Measurements from ENCODE around the gene ZBED4. TPM values are rescaled to one million over a fixed set of nuclear protein-coding genes. Genes with fewer than 3 reads are reported as not detected.

ZBED4 gene
- total and polyA plus RNA-seq, 4 experiments from 2014 or later = 6.7 to 18.6 (median 13.9) TPM

GRCh38 chr22:49827271-49827852, 26.3 kb upstream of the ZBED4 start:
- Histone ChIP-seq H3K36me3 (ENCODE audit: insufficient read depth, low read length) (peaks cover 27% of the 10 kb centered on the region), H3K9me3 (ENCODE audit: control insufficient read depth in 1 of 2, low read length in 2 of 2) (no peaks in the 10 kb centered on the region), H3K27ac (ENCODE audit: low read depth, low read length) (peak overlapping the region; percentile 72), H3K27me3 (ENCODE audit: insufficient read depth, low read length) (no peaks in the 10 kb centered on the region), H3K4me1 (ENCODE audit: insufficient read depth, low read length) (peaks cover 62% of the 10 kb centered on the region), H3K4me3 (ENCODE audit: low read length in 2 of 2) (peak overlapping the region in 1 of 2 donors; percentile 71)
- Mint-ChIP-seq H3K9me3 (peaks cover 0 to 1% (median 0%) of the 10 kb centered on the region in 8 donors), H3K4me1 (peaks cover 28 to 68% (median 52%) of the 10 kb centered on the region in 4 donors), H3K36me3 (peaks cover 16 to 37% of the 10 kb centered on the region in 2 donors), H3K27ac (no peak overlapping the region), H3K4me3 (peak overlapping the region in 5 of 8 donors; percentile 24 to 74 (median 43)), H3K27me3 (no peaks in the 10 kb centered on the region)
- ChIA-PET CTCF (ENCODE audit: partially characterized antibody) (no interaction called here), POLR2A (ENCODE audit: partially characterized antibody) (interaction anchor here (1.2 to 3.1 kb wide), 5 partner anchors 11 to 90 kb away, joined by 3 to 27 read pairs (median 5); no protein-coding TSS in a partner anchor)
- intact Hi-C loops (cut with micrococcal nuclease) = loop anchor here (2.0 to 10.0 kb wide), 3 partner anchors 40 to 187 kb away; partner anchors contain the start of genes ALG12, CRELD2 and IL17REL
- peak in 1 of 5 donors; percentile 32 for DNase-seq

- Mint-ChIP-seq H3K36me3 (peaks cover 11 to 31% of the 10 kb centered on the region in 2 donors), H3K9me3 (peaks cover 0 to 1% (median 0%) of the 10 kb centered on the region in 8 donors), H3K4me3 (peak within 1 kb of the TSS; percentile 91 to 98 (median 94)), H3K27me3 (no peaks in the 10 kb centered on the region), H3K4me1 (peaks cover 25 to 68% (median 53%) of the 10 kb centered on the region in 4 donors), H3K27ac (peak within 1 kb of the TSS; percentile 79 to 99 (median 96))
- peaks cover 21% of the 10 kb centered on the region for H3K36me3 ChIP-seq (ENCODE audit: insufficient read depth, low read length)
- CTCF ChIA-PET (ENCODE audit: partially characterized antibody) = no interaction called here
- no peaks in the 10 kb centered on the region for H3K9me3 ChIP-seq (ENCODE audit: control insufficient read depth in 1 of 2, low read length in 2 of 2)
- no peaks in the 10 kb centered on the region for H3K27me3 ChIP-seq (ENCODE audit: insufficient read depth, low read length)
- intact Hi-C loops (cut with micrococcal nuclease) = loop anchor here (2.0 to 10.0 kb wide), 3 partner anchors 41 to 187 kb away; partner anchors contain the start of genes ALG12, CRELD2 and IL17REL
- H3K27ac ChIP-seq (ENCODE audit: low read depth, low read length) = peak within 1 kb of the TSS; percentile 78
- peak within 1 kb of the TSS; percentile 52 to 71 for H3K4me3 ChIP-seq (ENCODE audit: low read length in 2 of 2)
- POLR2A ChIA-PET (ENCODE audit: partially characterized antibody) = interaction anchor here (1.1 to 3.1 kb wide), 6 partner anchors 10 to 108 kb away, joined by 3 to 27 read pairs (median 16); no protein-coding TSS in a partner anchor
- DNase-seq = peak in 4 of 5 donors; percentile 52 to 62 (median 58)
- peaks cover 56% of the 10 kb centered on the region for H3K4me1 ChIP-seq (ENCODE audit: insufficient read depth, low read length)
Observed at GRCh38 chr22:49827853-49828598, 25.6 kb upstream of the ZBED4 start, which contains the start of gene BRD1. TSS of gene BRD1 (minus strand) at chr22:49827873. CDS start at chr22:49824317, 3,556 bp downstream.

GRCh38 chr22:49828599-49828965, 25.1 kb upstream of the ZBED4 start:
- Histone ChIP-seq H3K27me3 (ENCODE audit: insufficient read depth, low read length) (no peaks in the 10 kb centered on the region), H3K4me3 (ENCODE audit: low read length in 2 of 2) (no peak overlapping the region), H3K4me1 (ENCODE audit: insufficient read depth, low read length) (peaks cover 50% of the 10 kb centered on the region), H3K27ac (ENCODE audit: low read depth, low read length) (peak overlapping the region; percentile 78), H3K9me3 (ENCODE audit: control insufficient read depth in 1 of 2, low read length in 2 of 2) (no peaks in the 10 kb centered on the region), H3K36me3 (ENCODE audit: insufficient read depth, low read length) (peaks cover 15% of the 10 kb centered on the region)
- Mint-ChIP-seq H3K9me3 (peaks cover 0 to 1% (median 0%) of the 10 kb centered on the region in 8 donors), H3K27ac (peak overlapping the region; percentile 57 to 98 (median 95)), H3K36me3 (peaks cover 8 to 28% of the 10 kb centered on the region in 2 donors), H3K4me3 (peak overlapping the region; percentile 11 to 83 (median 75)), H3K27me3 (no peaks in the 10 kb centered on the region), H3K4me1 (peaks cover 24 to 62% (median 49%) of the 10 kb centered on the region in 4 donors)
- DNase-seq = no peak
- intact Hi-C loops (cut with micrococcal nuclease) = loop anchor here (5.0 to 10.0 kb wide), 2 partner anchors 41 to 186 kb away; partner anchors contain the start of gene IL17REL
- ChIA-PET CTCF (ENCODE audit: partially characterized antibody) (interaction anchor here (1.1 kb wide), 1 partner anchor 24 kb away, joined by 3 read pairs; no protein-coding TSS in a partner anchor), POLR2A (ENCODE audit: partially characterized antibody) (interaction anchor here (1.1 to 2.4 kb wide), 3 partner anchors 11 to 108 kb away, joined by 3 to 26 read pairs (median 14); no protein-coding TSS in a partner anchor)

GRCh38 chr22:49829044-49829853, 24.4 kb upstream of the ZBED4 start:
- no peaks in the 10 kb centered on the region for H3K27me3 ChIP-seq (ENCODE audit: insufficient read depth, low read length)
- no peaks in the 10 kb centered on the region for H3K27me3 Mint-ChIP-seq
- peaks cover 8% of the 10 kb centered on the region for H3K36me3 ChIP-seq (ENCODE audit: insufficient read depth, low read length)
- H3K4me1 Mint-ChIP-seq = peaks cover 17 to 59% (median 43%) of the 10 kb centered on the region in 4 donors
- no peak overlapping the region for H3K4me3 ChIP-seq (ENCODE audit: low read length in 2 of 2)
- H3K4me3 Mint-ChIP-seq = peak overlapping the region; percentile 66 to 84 (median 80)
- H3K9me3 Mint-ChIP-seq = peaks cover 0 to 1% (median 0%) of the 10 kb centered on the region in 8 donors
- H3K27ac Mint-ChIP-seq = peak overlapping the region; percentile 85 to 98 (median 96)
- H3K4me1 ChIP-seq (ENCODE audit: insufficient read depth, low read length) = peaks cover 43% of the 10 kb centered on the region
- H3K36me3 Mint-ChIP-seq = peaks cover 2 to 21% of the 10 kb centered on the region in 2 donors
- no peaks in the 10 kb centered on the region for H3K9me3 ChIP-seq (ENCODE audit: control insufficient read depth in 1 of 2, low read length in 2 of 2)
- peak overlapping the region; percentile 78 for H3K27ac ChIP-seq (ENCODE audit: low read depth, low read length)
- ChIA-PET POLR2A (ENCODE audit: partially characterized antibody) (interaction anchor here (1.0 to 2.4 kb wide), 7 partner anchors 10 to 107 kb away, joined by 3 to 26 read pairs (median 4); partner anchors contain the start of gene ZBED4), CTCF (ENCODE audit: partially characterized antibody) (interaction anchor here (1.1 kb wide), 2 partner anchors 10 to 23 kb away, joined by 3 to 4 read pairs; no protein-coding TSS in a partner anchor)
- intact Hi-C loops (cut with micrococcal nuclease) = loop anchor here (5.0 to 10.0 kb wide), 2 partner anchors 42 to 186 kb away; partner anchors contain the start of gene IL17REL
- DNase-seq = peak in 1 of 5 donors; percentile 22

- POLR2A ChIA-PET (ENCODE audit: partially characterized antibody) = no interaction called here
Observed at GRCh38 chr22:49833340-49834007, 20.2 kb upstream of the ZBED4 start.

More at GRCh38 chr22:49833340-49834007, 20.2 kb upstream of the ZBED4 start:
- Histone ChIP-seq H3K27me3 (ENCODE audit: insufficient read depth, low read length) (no peaks in the 10 kb centered on the region), H3K4me1 (ENCODE audit: insufficient read depth, low read length) (peaks cover 26% of the 10 kb centered on the region), H3K36me3 (ENCODE audit: insufficient read depth, low read length) (no peaks in the 10 kb centered on the region), H3K9me3 (ENCODE audit: control insufficient read depth in 1 of 2, low read length in 2 of 2) (no peaks in the 10 kb centered on the region), H3K4me3 (ENCODE audit: low read length in 2 of 2) (no peak overlapping the region), H3K27ac (ENCODE audit: low read depth, low read length) (no peak overlapping the region)
- DNase-seq = no peak
- Mint-ChIP-seq H3K27ac (peak overlapping the region in 2 of 7 donors; percentile 22 to 42), H3K36me3 (no peaks in the 10 kb centered on the region), H3K4me1 (peaks cover 14 to 51% (median 33%) of the 10 kb centered on the region in 4 donors), H3K4me3 (peak overlapping the region in 1 of 8 donors; percentile 7), H3K27me3 (no peaks in the 10 kb centered on the region), H3K9me3 (peaks cover 0 to 1% (median 0%) of the 10 kb centered on the region in 8 donors)
- CTCF ChIA-PET (ENCODE audit: partially characterized antibody) = no interaction called here
- intact Hi-C loops (cut with micrococcal nuclease) = no loop called here

All from CD4-positive, alpha-beta memory T cell (primary cell).